Prostate gland (tissue), 2 donors: ENCODE results near the gene DEFB114.

Source experiments
- POLR2A ChIP-seq: fragments of 450-650 bp; IDR thresholded peaks from one replicate; pipeline ENCODE4 v1.6.1; 2016; ENCODE audit warnings: antibody characterized with exemption, mild to moderate bottlenecking
- TF ChIP-seq, protein P1 (sequence below), 4 experiments: fragments of 200-600 bp in 2 of 4; fragments of 450-650 bp in 2 of 4; sonication (generic) in 2 of 4; IDR thresholded peaks; 1 replicate in 3 of 4; 2 replicates in 1 of 4; pipeline ENCODE4 v1.5.1; 2016 to 2019; ENCODE audit warnings: antibody characterized with exemption in 4 of 4, mild to moderate bottlenecking in 2 of 4, moderate library complexity in 2 of 4

DNA sequence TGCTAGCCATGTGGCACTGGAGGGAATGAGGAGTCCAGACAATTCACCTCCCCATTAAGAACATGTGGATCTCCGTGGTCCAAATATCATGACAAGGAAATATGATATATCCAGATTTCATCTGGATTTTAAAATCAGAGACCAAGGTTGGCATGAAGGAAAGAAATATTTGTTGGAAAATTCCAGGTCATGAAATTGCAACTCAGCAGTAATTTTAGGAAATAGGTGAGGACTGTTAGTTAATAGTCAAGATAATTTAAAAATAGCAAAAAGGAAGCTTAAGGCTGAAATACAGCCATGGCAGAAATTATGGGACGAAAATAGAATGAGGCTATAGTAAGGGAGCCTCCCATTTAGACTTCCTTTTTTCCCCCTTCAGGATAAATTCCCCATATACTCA, 26.9 kb downstream of the DEFB114 start:
- TF ChIP-seq, protein P1, sequence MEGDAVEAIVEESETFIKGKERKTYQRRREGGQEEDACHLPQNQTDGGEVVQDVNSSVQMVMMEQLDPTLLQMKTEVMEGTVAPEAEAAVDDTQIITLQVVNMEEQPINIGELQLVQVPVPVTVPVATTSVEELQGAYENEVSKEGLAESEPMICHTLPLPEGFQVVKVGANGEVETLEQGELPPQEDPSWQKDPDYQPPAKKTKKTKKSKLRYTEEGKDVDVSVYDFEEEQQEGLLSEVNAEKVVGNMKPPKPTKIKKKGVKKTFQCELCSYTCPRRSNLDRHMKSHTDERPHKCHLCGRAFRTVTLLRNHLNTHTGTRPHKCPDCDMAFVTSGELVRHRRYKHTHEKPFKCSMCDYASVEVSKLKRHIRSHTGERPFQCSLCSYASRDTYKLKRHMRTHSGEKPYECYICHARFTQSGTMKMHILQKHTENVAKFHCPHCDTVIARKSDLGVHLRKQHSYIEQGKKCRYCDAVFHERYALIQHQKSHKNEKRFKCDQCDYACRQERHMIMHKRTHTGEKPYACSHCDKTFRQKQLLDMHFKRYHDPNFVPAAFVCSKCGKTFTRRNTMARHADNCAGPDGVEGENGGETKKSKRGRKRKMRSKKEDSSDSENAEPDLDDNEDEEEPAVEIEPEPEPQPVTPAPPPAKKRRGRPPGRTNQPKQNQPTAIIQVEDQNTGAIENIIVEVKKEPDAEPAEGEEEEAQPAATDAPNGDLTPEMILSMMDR (IDR thresholded peaks at IDR 0.05) = no peak
- TF ChIP-seq POLR2A = no peak
